IPS-NIHi7 (cell line): ENCODE measurements around the gene AUTS2.

Experiments
- DNase-seq: peaks from one replicate; pipeline ENCODE4 v3.0.0; 2012; ENCODE audit warnings: mixed read lengths; ENCODE audit errors: extremely low spot score

AUTS2 gene

DNA sequence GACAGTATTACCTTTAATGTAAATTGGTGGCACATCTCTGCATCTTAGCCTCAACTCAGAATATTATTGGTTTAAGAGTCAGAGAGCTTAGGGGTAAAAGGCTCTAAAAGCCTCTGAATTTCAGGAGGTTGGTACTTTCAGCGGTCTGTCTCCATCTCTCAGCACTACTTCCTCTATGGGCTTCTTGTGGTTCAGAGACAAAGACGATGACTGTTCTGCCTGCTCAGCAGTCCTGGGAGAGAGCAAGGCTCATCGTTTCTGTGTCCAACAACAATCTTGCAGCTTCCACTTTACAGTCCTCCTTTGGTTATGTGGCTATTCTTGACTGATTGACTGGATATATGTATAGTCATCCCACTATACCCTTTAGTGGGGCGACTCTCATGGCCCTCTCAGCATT is 394.7 kb downstream of the AUTS2 start:
- DNase-seq = no peak

DNA sequence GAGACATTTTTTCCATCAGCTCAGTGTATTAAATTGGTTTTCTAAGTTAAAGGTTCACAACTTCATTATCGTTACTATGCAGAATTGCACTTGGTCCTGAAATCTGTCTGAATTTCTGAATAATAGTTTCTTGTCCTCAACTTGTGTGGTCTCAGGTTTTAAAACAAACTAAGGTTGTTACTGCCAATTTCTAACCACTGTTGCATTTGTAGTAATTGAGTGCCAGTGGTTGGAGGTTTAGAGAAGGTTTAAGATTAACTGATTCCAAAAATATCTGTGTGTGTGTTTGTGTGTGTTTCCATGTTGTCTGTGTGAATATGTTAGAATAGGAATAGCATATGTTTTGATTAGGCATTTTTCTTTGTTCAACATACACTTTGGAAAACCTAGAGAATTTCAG is 395.9 kb downstream of the AUTS2 start:
- DNase-seq = no peak

DNA sequence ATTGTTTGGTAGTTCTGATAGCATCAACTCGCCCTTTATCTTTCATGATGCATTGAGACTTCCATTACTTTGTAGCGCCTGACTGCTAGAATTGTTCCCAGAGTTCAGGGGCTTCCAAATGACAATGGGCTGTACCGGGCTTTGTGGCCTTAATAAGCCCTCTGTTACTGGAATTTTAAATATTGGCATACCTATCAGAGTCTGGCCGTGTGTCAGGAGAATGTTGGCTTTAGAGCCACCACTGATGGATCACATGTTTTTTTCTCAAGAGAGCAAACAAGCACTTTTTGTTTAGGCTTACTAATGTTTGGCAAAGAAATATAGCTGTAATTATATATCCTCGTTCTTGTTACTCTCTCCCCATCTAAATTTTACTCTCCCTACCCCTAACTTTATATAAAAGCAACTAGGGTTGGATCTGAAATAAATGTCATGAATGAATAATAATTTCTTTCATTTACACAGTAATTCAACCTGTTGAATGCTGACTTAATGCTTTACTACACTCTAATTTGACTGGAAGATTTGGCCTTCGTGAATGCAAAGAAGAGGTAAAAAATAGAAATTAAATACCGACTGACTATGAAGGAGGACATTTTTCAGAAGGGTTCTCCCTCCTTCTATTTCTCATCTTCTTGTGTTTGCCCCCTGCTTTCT is 396.7 kb downstream of the AUTS2 start:
- DNase-seq = no peak

DNA sequence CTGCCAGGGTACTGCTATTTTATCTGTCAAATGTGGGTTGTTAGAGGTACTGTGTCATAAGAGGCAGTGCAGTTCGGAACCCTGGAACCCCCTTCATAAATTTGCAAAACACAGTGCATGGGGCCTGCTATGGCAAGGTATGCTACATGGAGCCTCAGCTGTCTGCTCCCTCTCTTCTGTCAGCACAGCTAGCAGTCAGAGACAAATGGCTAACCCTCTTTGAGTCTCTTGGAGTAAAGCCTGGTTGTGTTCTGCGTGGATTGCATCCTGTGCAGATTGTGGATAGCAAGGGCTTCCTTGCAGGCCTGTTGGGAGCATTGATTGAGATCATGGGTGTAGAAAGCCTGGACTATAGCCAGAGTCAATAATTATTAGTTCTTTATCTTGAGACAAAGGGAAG is 397.8 kb downstream of the AUTS2 start:
- DNase-seq = no peak

DNA sequence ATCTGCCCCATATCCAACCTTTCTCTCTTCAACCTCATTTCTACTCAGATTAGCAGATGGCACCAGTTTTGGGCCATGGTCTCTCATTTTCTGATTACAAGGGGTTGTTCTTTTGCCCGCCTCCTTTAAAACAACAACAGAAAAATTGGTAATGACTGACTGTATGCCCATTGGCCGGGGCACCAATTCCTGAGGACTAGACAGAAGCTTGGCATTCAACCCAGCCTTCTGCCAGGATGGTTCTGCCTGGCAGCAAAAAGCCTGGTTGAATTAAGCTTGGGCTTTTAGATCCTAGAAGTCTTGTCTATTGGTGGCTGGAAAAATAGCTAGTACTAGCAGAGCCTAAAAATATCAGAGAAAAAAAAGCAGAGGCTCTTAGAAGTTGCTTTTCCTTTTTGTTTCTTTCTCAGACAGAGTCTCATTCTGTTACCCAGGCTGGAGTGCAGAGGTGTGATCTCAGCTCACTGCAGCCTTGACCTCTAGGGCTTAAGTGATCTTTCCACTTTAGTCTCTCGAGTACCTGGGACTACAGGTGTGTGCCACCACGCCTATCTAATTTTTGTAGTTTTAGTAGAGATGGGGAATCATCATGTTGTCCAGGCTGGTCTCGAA is 402.6 kb downstream of the AUTS2 start:
- DNase-seq = no peak

DNA sequence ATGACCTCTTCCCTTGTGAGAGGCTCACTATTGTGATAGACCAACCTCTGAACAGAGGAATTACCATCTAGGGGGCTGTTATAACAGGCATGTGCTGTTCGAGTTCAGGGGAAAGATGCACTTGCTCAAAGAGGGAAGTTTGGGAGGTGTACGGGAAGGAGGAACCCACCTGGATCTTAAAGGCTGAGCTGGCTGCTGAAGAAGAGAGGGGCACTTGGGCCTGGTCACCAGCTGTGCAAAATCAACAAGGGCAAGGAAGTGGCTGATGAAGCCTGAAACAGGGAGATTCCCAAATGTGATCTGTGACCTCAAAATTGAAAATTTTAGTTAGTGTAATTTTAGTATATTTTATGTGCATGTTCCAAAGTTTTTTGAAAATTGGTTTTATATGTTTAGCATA is 407.2 kb downstream of the AUTS2 start:
- DNase-seq = no peak

DNA sequence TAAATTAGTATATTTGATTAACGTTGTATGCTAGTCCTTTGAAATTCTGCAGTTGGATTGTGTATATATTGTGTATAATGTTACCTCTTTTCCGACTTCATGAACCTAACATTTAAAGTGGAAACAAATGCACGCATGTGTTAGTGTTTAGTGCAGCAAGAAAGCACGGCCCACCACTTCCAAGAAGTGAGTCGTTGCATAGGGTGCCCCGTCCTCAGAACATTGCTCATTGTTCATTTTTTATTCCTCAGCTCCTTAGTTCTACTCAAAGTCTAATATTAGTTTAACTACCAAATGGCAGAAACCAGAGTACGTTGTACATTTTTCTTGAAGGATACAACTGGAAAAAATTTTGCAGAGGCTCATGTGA is 407.6 kb downstream of the AUTS2 start:
- DNase-seq = no peak

DNA sequence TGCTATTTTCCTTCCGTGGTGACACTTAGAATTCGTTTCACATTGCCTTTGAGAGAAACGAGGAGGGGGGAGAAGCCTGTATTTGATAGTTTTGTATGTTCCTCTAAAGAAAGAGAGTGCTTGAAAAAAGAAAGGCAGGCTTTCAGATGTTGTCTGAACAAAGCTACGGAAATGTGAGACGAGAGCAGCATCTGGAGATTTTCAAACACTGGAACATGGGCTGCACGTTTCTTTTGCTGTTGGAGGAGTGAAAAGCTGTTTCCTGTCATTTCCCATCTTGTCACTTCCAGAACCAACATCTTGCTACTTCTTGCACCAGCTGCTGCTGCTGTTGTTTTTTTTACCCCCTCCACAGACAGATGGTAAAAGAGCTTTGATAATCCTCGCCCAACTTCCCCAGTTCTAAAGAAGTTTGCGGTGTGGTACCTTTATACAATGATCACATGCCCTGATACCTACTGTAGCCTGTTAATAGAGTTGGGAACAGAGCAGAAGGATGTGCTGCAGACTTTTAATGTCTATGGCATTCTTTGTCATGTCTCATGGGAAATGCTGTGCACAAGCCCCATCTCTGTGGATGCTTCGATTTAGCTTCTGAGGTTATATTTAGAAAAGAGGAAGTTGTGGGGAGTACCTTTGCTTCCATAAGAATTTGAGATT is 408.1 kb downstream of the AUTS2 start:
- DNase-seq = no peak

DNA sequence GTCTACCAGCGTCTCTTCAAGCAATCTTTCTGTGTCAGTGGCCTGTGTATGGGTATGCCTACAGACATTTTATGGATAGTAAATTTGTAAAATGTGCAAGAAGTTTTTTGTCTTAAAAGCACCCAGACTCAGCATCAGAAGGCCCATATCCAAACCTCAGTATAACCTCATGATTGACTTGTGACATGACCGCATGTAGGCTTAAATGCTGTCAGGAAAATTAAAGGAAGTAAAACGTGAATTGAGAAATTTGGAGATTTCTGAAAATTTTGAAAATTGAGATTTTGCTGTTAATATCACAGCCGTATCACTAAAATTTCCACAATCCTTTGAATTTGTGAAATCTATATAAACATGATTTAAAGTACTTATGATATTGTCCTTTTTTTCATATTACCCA is 410.2 kb downstream of the AUTS2 start:
- no peak for DNase-seq

DNA sequence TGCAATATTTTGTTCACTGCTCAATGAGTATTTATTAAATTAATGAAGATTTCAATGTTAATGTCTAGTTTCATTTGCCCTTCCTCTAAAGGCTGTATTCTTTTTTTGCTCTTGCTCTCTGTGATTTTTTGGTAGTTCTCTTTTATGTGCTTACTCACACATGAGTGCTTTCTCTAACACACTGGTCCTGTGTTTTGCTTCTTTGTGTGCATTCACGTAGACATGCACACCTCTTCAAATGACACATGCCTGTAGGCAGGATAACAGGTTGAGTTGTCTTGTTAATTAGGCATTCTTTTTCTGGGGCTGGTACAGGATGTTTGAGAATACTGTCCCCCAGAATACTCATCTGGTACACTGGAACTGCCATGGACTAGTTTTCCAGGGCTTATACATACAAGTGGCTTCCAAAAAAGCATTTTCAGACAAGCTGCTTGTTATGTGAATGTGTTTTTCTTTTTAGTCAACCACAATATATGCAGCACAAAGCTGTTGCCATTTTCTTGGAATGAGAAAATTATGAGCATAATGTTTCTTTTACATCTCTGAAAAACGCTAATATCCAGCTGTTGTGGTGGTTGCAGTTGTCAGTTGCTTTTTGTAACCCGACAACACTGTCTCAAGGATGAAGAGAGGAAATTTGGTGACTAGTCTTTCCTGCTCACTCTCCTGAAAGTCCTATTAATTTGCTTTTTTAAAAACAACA is 416.4 kb downstream of the AUTS2 start:
- DNase-seq = no peak

DNA sequence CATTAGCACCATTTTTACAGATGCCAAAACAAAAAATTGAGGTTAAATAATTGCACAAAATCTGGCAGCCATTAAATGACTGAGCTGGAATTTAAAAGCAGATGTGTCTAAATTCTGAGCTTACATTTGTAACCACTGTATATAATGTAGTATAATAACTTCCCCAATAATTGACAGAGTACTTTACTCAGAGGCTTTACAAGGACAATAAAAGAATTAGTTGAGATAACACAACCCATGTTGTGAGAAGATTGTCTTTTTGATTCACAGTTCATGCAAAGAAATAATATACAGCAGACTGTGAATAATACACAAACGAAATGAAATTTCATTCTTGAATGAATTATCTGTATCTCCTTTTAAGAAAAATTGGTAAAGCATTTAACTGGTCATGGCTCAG is 417.1 kb downstream of the AUTS2 start:
- DNase-seq = no peak

DNA sequence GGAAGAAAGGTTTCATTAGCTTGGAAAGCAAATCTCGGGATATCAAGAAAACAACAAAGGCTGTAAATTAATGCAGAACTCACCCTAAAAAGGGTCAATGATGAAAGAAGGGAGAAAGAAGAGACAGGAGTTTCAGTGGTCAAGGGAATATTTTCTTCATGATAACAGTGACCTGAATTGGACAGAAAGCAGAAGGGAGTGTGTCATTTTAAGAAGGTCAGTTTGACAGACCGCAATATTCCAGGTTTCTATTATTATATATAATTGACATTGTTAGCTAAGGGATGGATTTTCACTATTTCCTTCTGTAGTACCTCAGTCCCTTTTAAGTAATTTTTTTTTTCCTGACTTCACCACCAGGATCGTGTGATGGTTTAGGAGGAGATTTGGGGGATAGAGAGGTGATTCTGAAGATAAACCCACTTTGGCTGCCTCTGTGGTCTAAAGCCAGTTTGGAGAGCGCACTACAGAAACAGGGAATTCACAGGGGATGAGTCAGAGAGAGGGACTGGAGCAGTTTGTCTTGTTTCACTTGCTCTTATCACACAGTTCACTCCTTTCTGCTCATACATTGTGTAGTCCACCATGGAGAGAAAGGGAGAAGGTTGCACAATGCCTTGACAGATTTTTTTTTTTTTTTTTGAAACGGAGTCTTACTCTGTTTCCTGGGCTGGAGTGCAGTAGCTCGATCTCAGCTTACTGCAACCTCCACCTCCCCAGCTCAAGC is 417.9 kb downstream of the AUTS2 start:
- peak; percentile 22 for DNase-seq

DNA sequence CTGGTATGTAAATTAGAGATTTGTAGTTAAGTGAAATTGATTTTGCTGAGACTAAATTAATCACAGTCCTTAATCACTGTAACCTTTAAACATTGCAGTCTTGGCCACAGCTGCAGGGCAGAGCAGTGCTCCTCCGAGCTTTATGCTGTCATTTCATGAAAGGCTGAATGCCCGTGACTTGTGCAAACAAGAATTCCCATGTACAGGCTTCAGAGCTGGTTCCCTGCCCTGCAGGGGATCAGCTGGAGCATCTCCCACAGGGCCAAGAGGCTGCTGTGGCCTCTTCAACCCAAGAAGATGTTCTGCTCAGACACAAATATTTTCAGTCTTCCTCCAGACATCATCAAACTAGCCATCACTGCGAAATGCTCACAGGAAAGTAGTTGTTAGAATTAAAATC is 419.1 kb downstream of the AUTS2 start:
- no peak for DNase-seq

DNA sequence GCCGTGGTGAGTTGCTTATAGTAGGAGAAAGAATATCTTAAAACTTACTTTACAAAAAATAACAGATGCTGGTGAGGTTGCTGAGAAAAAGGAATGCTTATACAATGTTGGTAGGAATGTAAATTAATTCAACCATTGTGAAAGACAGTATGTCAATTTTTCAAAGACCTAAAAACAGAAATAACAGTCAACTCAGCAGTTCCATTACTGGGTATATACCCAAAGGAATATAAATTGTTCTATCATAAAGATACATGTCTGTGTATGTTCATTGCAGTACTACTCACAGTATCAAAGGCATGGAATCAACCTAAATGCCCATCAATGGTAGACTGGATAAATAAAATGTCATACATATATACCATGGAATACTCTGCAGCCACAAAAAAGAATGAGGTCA is 420.4 kb downstream of the AUTS2 start:
- DNase-seq = no peak

DNA sequence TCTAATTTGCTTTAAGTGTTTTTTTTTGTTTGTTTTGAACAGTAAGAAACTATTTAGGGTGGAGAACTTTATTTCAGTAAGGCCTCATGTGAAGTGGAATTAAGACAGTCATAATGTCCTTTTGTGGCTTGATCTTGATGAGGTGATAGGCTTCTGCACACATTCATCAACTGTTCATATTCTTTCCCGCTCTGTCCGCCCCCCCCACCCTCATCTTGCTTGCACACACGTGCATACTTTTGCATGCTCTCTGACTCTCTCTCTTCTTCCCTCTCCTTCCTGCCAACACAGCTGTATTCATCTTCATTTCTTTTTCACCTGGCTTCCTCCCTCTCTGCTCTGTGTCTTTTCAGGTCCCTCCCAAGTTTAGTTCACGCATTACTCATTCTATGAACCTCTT is 429.6 kb downstream of the AUTS2 start:
- DNase-seq = no peak

DNA sequence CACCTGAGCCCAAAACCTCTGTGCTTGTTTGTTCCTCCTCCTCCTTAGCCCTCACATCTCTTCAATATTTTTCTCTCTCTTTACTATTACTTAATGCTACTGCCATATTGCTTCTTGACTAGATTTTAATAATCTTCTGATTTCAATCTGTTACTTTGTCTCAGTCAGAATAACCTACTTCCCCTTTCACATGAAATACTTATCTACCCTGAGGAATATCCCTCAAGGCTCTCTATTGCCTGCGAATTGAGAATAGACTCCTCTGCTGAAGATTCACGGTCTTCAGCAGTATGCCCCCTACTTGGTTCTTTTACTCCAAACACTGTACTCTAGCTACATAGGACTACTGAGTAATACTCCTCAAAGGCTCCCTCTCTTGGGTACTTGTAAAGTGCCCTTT is 430.3 kb downstream of the AUTS2 start:
- no peak for DNase-seq

DNA sequence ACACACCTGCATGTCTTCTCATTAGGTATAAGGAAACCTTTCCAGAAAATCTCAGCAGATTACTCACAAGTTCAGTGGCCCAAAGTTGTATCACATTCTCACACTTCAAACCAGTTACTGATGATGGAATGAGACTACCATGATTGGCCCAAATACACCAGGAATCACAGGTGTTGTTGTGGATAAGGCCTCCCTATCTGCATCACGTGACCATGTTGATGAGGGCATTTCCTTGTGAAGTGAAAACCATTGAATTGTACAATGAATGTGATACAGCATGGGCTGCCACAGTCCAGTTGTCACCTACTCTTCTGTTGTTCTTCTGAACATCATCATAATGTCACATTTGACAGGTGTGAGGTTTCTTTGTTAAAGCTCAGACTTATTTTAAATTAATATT is 431.7 kb downstream of the AUTS2 start:
- DNase-seq = no peak

DNA sequence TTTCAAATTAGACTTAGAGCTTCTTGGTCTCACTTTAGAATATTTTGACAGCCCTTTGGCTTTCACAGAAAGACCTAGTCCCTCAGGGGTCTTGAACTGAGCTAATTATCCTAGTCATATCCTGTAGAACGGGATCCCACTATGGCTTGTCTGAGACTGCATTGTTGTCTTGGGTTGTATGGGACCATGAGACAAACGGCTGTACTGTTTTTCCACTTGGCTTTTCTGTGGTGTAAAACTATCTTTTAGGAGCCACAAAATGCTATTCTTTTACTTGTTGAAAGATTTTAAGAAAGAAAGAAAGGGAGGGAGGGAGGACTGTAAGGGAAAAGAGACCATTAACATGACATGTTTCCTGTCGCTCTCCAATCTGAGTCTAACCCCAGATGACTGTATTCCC is 432.5 kb downstream of the AUTS2 start:
- no peak for DNase-seq

DNA sequence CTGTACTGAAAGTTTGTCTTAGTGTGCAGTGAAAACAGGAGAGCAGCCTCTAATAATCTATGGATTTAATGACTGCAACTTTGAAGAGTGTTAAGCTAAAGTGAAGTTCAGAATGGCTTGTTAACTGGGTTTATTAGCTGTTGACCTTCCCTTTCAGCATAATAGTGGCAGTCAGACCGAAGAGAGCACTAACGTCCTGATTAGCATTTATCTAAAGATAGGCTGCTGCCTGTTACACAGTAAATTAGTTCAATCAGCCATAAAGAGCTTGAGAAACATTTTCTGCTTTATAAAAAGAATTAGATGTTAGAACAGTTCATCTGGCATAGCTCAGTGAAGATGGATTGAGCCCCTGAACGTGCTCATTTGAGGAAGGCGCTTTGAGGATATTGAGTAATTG is 433.0 kb downstream of the AUTS2 start:
- no peak for DNase-seq

DNA sequence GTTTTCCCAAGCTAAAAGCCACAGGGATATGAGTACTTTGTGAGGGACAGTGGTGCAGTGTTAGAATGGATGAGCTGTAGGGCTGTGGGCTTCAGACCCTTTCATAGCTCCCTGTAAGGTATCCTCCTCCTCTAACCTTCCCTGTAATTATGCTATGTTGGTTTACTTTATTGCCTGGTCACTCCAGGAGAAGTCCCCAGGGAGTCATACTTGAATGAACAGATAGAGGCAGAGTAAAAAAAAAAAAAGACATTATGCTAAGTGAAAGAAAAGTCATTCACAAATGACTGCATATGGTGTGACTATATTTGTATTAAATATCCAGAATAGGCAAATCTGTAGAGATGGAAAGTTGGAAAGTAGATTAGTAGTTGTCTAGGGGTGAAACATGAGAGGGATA is 434.4 kb downstream of the AUTS2 start:
- no peak for DNase-seq

DNA sequence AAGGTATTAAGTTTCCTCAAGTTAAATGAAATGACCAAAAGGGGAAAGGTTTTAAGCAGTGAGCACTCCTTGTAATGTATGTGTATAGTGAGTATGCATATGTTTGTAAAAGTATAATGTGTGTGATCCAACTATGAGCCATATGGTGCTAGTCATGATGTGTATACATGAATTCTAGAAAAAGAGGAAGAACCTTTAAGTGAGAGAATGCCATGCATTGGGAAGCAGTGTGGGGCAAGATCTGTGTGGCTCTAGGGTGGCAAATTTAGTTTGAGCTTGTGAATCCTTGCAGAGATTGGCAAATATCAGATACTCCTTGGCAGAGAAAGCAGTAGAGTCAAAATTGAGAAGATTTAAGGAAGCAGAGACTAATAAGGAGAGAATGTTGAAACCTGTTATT is 435.0 kb downstream of the AUTS2 start:
- no peak for DNase-seq

DNA sequence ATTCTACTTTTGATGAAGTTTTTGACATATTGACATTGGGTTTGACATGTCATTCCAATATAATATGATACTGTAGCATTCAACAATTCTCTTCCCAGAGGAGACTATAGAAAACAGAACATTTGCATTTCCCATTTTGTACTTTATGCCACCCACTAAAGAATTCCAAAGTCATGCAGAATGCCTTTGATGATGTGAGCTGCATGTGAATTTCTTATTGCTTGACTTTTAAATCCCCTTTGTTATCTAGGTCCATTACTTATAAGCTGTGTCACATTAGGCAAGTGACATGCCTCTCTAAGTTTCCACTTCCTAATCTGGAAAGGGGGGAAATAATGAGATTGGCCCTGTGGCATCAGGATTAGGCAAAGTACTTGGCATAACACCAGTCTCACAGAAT is 436.7 kb downstream of the AUTS2 start:
- DNase-seq = no peak
